NCI-H82 (cell line): ENCODE data around the gene RGS5.

Source experiments
- DNase-seq: peaks from one replicate; lab custom pipeline; 2025; lab: John Stamatoyannopoulos, UW

RGS5 gene

DNA sequence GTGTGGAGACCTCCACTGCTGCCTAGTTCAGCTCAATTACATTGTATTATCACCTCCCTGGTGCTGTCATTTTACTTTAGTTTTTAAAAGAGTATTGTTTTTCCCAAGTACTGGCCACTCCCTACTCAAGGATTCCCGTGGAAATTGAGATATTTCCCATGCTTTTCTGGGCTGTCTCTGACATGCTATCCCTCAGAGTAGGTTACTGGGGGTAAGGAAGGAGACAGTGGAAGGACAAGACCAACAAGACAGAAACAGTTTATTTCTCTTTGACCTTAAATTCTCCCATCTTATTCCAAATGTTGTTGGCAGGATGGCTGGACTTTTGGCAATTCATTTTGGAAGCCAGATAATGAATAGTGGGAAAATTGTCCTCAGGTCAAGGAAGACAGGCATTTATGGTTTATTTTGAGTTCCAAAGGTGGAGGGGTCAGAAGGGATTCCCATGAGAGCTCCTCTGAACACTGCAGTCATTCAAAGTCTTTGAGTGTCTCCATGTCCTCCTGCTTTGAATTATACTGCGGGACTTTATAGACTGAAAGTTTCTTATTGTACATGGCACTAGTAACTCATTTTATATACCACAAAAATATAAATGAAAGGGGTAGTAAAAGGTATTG is 20.3 kb downstream of the RGS5 start:
- DNase-seq, result no peak

DNA sequence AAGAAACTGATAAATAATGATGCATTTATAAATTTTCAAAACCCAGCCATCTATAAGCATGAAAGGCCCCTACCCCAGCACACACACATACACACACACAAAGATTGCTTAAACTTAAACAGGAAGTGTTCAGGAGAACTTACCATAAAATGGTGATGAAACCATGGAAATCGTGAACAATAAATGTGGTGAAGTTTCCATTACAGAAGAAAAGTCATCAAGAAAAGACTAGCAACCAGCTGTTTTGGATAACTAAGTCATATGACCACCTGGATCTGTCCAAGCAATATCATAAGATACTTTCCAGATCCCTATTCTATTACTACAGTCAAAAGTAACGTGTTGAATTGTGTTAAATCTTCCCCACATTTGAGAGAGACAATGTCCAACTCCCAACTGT is 24.1 kb downstream of the RGS5 start:
- DNase-seq, result no peak

DNA sequence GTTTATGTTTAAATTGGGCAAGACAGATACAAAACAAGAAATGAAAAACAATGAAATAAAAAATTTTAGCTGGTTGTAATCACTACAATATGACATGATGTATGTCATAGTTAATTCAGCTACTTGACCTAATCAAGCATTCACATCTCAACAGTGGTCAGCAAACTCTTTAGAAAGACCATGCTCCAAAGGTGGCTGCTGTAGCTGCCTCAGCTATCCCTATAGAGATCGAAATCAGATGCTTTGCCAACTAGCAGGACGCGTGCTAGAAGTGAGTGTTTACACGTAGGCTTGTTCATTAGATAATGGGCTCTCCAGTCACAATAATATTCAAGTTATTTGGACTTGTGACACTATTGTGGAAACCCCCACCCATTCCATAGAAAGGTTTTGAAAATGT is 25.9 kb downstream of the RGS5 start:
- DNase-seq, result no peak

DNA sequence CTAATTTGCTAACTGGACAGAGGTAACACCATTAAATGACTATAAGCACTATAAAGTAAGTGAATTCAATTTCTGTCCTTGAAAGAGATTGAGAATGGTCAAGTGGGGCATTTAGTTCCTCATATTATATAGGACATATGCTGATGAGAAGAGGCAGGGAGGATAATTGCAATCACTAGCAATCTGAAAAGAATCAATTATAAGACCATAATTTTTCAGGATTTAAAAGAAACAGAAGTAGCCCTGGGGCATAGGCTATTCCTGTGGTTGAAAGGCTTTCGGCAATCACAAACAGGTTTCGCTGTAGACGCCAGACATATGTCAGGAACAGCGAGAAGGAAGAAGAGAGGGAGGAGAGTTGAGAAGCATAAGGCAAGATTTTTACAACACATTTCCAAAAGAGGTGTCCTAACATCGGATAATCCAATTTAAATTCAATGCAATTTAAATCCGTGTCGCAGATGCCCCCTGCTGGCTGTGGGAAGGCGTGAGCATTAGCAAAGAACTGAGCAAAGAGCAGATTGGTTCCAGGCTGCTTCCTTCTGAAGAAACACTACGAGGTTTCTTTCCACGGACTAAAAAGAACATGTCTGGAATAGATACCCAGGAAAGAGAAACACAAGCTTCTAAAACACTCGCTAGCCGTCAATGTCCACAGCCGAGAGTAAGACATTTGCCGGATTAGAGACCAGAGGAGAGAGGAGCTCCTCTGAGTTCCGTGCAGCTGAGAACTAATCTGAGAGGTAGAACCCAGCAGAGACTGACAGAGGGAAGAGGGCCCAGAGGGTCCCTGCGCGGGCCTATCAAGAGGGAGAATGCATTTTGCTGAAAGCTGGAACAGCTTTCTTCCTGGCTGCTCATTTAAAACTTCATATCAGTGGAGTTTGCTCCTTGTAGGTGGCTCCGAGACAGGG is 27.9 kb downstream of the RGS5 start:
- peak; percentile 95 for DNase-seq

DNA sequence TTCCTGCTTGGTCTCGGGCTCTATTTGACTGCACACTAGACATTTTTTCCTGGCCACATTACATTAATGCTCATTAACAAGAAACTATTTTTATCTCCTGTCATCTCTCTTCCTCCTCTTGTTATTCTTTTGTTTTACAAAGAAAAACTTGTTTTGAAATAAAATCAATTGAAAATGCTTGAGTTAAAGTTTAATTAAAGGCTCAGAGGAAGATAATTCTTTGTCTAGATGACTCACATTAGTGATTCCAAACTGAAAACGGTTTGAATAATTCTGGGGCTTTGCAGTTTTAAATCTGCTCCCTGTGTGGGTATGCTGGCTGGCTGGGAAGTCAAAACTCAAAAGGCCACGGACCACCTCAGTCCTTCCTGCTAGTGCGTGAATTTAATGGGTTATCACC is 29.6 kb downstream of the RGS5 start:
- no peak for DNase-seq

DNA sequence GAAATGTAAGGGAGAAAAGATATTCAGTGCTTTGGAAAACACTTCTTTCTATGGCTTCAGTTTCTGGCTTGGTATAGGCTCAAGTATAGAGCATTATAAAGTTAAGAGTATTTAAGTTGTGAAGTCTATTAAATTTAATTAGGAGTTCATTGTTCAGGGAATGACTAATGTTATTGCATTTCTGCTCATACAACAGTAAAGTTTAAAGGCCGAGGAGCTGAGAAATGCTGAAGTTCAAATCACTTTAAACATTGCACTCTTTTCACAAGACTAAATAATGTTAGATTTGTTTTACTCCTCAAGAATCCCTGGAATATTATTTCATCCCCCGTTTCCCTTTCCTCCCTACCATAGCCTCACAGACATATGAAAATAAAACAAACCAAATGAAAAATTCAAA is 30.1 kb downstream of the RGS5 start:
- no peak for DNase-seq

DNA sequence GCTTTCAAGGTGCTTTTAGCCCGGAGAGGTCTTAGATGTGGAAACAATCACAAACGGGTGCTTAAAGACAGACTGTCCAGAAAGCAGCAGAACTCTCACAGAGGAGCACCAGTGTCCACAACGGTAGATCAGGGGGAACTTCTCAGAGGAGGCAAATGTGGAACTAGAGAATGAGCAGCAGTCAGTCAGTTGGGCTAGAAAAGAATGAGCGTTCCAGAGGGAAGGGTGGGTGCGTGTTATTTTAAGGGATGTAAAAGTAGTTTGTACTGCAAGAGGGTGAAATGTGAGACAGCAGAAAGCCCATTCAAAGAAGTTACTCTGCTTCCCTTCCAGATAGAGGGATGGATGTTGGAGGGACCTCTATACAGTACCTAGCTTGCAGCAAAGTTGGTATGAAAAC is 30.9 kb downstream of the RGS5 start:
- no peak for DNase-seq

DNA sequence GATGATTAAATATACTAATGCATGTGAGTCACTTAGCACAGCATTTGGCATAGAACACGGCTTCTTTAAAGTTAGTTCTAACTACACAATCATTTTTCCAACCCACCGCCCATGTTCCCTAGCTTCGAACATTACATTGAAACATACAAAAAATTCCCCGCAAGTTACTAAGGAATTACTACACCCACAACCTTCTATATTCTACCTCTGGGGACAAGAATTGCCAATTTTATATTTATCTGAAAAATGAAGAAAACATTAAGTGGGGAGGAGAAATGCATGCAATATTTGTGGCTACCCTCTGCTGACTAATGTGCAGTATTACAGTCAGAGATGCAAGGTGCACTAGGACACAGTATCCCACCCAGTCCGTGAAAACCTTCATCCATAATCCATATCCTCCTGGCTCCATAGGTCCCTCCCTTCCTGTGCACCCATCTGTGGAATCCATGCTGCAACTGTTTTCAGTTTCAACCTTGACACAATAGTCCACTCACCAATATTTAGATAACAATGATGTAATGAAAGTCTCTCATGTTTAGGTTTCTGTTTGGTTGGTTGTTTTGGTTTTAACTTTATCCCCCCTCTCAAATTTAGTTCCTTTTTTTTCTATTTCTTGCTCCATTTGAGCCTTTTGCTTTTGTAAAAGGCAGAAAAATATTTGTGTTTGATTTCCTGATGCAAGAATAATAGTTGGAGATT is 31.6 kb downstream of the RGS5 start:
- peak; percentile 74 for DNase-seq

DNA sequence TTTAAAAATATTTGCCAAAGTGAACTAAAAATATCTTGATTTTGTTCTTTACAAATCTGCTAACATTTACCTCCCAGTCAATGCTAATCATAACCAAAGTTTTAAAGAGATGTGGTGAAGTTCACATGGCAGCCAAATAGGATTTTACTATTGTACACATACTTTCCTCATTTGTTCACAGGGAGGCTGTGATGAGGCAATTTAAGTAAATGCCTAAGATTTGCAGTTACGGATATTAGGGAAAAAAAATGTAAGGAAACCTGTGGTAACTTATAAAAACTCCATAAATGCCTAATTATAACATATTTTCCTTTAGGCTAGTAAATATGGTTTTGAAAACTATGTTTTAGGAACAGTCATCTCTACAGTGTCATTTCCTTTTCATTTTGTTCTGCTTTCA is 32.4 kb downstream of the RGS5 start:
- DNase-seq, result no peak

DNA sequence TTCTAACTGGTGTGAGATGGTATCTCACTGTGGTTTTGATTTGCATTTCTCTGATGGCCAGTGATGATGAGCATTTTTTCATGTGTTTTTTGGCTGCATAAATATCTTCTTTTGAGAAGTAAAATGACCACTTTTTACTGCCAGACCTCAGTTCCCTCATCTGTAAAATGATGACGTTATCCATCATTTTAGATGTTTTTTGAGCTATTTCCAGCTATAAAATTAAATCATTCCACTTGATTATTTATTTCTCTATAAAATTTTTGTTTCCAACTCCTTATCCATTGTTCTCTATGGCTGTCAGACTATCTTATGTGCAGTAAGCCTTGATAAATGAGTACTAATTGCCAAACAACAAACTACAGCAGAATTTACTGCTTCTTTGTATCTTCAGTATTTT is 33.2 kb downstream of the RGS5 start:
- DNase-seq, result no peak

DNA sequence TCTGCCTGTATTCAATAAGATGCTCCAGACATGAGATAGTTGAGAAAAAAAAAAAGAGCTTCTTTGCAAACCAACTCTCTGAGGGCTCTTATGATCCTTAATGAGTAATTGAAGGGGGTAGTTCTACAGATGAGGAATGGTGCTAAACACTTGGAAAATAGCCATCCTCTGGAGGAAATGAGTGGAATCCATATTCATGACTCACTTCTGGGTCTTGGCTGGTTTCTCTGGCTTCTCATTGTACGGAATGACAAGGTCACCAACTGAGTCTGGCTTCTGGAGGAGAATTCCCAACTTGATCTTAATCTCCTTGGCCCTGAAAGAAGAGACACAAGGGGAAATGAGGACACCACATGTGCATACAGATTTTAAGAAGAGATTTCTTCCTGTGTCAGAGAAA is 34.7 kb downstream of the RGS5 start:
- DNase-seq, result peak; percentile 16

DNA sequence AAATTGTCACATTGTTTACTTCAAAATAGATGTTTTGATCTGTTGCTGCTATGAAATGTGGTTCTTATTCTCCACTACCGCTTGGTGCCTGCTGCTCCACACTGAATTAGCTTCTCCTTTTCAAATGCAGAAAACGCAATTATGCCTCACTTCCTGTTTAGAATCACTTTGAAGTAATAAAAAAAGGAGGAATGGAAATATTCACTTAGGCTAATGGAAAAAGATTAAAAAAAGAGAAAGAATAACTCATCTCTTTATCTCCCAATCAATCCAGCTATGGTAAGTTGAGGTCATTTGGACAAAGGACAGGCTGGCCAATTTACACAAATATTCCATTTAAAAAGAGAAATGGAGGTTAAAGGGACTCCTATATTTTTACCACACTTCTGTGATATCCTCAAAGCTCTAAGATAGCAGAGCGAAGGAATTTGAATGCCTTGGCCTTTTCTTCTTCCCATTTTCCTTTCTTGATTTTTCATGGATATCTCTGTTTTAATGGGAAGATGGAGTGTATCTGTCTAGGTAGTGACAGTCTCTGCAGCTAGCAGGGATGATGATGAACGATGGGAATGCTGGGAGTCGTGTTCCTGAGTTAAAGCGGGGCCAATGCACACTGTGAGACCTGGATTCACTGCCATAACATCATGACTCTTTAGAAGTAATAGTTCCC is 35.7 kb downstream of the RGS5 start:
- no peak for DNase-seq

DNA sequence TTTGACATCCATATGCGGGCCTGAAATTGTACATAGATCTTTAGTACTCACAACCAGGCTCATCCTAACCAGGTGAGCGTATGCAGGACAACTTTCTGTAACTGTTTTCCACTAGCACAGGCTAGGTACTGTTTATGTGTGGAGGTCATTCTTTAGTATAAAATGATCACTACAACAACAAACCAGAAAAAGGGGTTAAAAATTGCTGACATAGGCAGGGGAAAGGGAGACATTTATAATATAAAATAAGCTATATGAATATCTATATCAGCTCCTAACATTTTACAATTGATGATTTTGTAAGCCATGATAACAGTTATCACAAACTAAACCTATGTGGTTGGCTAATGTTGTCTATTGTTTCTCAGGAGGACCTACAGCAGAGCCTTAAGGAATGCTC is 37.6 kb downstream of the RGS5 start:
- DNase-seq, result no peak

DNA sequence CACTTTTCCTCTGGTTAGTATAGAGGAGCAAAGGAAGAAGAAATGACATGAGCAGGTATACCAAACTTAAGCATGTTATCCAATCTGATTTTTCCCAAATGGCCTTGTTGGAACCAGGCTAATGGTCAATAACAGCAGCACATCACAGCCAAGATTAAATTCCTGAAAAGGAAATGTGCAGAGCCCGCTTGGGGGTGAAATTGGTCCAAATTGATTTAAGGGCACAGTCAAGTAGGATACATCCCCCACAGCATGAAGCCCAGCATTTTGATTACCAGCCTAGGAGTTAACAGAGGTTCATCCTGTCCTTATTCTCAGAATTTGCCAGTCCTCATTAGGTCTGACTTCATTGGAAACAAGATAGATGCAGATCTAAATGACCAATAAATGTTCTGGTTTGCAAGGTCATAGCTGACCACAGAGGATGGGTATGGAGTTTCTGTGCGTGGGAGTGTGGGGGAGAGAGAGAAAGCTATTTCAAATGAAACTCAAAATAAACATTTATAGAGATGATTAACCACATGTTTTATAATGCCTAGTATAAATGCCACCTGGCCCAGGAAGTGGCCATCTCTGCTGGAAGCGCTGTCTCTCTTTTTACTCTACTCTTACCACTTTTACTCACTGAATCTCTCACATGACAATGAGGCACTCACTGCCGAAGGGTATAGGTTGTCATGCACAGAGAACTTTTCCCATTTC is 38.7 kb downstream of the RGS5 start:
- no peak for DNase-seq

DNA sequence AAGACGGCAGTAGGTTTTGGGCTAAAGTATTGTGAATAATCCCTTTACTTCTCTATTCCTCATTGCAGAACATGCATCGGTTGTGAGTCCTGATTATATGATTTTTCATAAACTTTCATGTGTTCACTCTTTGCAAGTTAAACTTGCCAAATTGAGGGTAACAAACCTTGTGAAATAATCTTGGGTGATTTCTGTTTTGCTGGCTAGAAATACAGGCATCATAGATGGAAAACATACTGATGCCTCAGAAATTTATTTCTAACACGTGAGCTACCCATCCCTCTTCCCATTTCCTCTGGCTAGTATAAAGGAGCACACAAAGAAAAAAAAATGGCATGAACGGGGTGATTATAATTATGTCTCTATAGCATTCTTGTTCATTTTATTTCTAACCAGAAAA is 39.6 kb downstream of the RGS5 start:
- DNase-seq, result no peak

DNA sequence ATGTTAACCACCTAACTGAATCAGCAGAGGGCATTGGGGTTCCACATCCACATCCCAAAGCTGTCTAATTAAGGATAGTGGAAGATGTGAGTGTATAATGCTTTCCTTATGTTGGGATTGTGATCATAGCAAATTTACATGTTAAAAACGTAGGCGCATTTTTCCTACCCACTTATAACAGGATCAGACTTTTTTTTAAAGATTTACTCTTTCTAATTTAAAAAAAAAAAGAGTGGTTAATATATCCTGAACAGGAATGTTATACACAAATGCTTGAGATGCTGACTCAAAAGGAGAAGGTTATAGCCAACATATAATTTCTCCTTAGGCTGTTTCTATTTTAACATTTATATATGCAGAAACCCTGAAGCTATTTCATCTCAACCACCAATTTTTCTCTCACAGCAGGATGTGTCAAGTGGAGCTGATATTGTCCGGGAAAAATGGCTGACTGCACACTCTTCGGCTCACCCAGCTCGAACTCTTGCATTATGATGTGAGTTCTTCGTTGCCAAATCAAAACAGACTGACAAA is 40.3 kb downstream of the RGS5 start:
- no peak for DNase-seq

DNA sequence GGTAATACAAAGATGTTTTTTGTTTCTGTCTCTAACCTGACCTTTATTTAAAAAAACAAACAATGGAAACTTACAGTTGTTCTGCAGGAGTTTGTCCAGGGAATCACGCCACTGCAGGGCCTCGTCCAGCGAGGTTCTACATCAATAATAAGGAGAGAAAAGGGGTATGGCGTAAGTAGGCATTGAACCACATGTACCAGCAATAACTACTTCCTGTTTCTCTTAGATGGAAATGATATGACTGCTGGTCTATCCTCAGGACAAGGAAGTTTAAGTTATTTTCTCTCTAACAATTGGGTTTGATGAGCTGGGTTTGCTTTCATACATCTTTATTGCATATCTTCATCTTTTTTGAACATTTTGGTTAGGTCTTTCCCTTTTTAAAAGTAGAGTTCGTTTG is 40.9 kb downstream of the RGS5 start:
- DNase-seq, result no peak

DNA sequence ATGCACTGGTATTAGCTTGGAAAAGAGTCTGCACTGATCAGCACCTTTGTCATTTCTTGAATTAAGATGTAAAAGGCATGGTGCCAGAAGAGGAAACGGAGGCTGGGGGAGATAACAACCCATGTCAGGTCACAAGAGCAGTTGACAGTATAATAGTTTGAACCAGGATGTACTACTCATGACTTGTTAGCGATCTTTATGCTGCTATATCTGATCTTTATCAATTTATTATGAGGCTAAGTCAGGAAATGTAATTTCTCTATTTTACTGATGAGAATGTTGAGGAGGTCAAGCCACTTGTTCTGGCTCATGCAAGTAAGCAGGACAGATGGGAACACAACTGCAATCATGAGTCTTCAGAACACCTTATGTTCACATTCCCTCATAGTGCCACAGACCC is 41.4 kb downstream of the RGS5 start:
- DNase-seq, result no peak

DNA sequence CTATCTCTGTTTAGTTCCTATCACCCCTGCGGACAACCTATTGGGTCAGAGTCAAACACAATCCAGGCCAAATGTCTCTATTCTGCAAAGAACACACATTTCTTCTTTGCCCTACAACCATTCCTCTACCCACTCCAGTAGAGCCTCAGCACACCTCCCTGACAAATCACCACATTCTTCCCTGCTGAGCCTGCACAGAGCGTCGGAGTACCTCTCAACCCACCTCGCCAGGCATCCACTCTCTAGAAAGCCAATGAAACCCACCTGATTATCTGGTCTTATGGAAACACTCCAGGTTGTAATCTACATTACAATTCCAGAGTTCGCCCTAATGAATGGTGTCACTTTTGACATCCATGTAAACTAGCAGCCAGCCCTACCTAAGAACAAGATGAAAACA is 47.1 kb downstream of the RGS5 start:
- no peak for DNase-seq

DNA sequence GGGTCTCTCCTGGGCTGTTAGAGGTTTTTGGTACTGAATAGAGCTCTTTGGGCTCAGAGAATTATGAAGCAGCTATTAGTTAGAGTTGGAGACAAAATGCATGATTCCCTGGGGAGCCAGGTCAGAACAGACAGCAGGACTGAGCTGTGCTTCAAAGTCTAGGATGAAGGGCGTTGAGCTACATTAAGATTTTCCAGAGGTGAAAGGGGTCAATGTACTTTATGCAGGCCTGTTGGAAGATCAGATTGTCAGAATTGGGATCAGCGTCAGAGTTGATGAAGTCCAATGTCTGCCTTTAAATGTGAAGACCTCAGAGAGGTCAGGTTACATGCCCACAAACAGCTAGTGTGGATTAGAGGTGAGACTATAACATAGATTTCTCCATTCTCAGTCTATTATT is 53.8 kb downstream of the RGS5 start:
- no peak for DNase-seq

DNA sequence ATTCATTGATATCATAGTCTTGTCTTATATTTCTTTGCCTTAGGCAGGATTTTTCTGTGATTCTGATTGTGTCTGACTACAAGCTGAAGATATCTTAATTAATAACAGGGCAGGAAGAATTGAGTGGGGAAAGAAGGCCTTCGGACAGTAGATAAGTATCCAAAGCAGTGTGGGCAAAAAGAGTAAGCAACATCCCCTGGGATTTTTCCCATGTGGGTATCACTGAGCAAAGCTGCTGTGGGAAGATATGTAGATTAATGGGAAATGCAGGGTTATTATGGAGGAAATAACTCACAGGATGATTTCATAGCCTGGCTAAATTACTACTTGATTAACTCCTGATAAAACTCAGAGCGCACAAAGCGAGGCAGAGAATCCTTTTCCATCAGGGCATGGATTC is 55.7 kb downstream of the RGS5 start:
- no peak for DNase-seq

DNA sequence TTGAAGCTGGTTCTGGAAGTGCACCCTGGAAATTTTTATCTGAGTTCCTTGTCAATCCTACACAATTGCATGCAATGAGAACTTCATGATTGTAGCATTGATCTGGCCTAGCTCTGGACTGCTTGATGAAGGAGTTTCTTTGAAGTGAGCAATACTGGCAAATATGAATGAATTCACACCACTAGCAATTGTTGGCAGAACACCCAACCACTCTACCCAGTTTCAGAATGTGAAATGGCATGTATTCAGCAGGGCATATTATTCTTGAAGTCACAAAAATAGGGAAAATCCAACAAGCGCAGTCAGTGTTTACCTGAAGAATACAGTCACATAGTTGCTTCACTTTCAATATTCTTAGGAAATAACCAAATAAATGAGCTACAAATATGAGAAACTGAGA is 57.3 kb downstream of the RGS5 start:
- DNase-seq, result no peak
